ENCODE measurements around the gene DLEC1. TPM values are rescaled to one million over a fixed set of nuclear protein-coding genes. Genes with fewer than 3 reads are reported as not detected.

Gene DLEC1
- total and polyA plus RNA-seq, 9 of the 15 experiments (the other 6 are each of a cell fraction or from before 2014, with no cell fraction given) = 0.07 to 0.08 TPM; not detected in 7

GRCh38 chr3:38124324-38125122 is 85.5 kb downstream of the DLEC1 start (continued):
- TF ChIP-seq ATF3 (IDR thresholded peaks at IDR 0.05) (no peak), ATF3 (CRISPR knock-in tag; conservative IDR thresholded peaks at IDR 0.05) (no peak), MAFF (IDR thresholded peaks at IDR 0.05; ENCODE audit: low read length) (no peak), CHD2 (IDR thresholded peaks at IDR 0.05; ENCODE audit: low read depth, low read length) (no peak), CUX1 (CRISPR knock-in tag; IDR thresholded peaks at IDR 0.05) (no peak), HOXB6 (CRISPR knock-in tag; IDR thresholded peaks at IDR 0.05; ENCODE audit: borderline replicate concordance) (no peak), GABPA (tag; conservative IDR thresholded peaks at IDR 0.05; ENCODE audit: low read depth) (no peak)
